ENCODE results near the gene APOA4.

- TF ChIP-seq CTCF (IDR thresholded peaks at IDR 0.05) (no peak), EP300 (IDR thresholded peaks at IDR 0.05) (no peak), POLR2A (IDR thresholded peaks at IDR 0.05) (no peak)
These were observed 47.1 kb downstream of the APOA4 start for GRCh38 chr11:116775975-116776374.

All from tibial nerve (tissue), 4 donors.